D721Med (cell line): ENCODE data around the gene GGTLC1.
"Not testable (repeated sequence)": the region's sequence is repeated elsewhere in the genome, so short reads cannot be mapped to it uniquely, and the experiment has no call there.

ENCODE experiments used
- DNase-seq: peaks from one replicate; pipeline ENCODE4 v3.0.0; 2011; ENCODE audit warnings: low spot score; ENCODE audit not compliant: insufficient read length
- FAIRE-seq: peaks from 2 replicates; lab custom pipeline; 2011; peaks lifted over from hg19 to GRCh38; lab: Jason Lieb, UNC
- CTCF ChIP-seq: IDR thresholded peaks from 2 replicates; pipeline ENCODE4 v1.5.1; 2012; ENCODE audit warnings: mild to moderate bottlenecking, control low read depth; ENCODE audit not compliant: insufficient read depth; ENCODE audit errors: missing control alignments

The GGTLC1 gene

GRCh38 chr20:23995905-23996666, 7.5 kb upstream of the GGTLC1 start:
- FAIRE-seq (no peak), DNase-seq (no peak)
- peak; percentile 72 for TF ChIP-seq CTCF

- not testable (repeated sequence) for DNase-seq
Observed at GRCh38 chr20:23995291-23995690, 6.7 kb upstream of the GGTLC1 start.

GRCh38 chr20:23994001-23994633, 5.5 kb upstream of the GGTLC1 start:
- not testable (repeated sequence) for DNase-seq, FAIRE-seq

More at GRCh38 chr20:23995291-23995690, 6.7 kb upstream of the GGTLC1 start:
- FAIRE-seq = not testable (repeated sequence)

- FAIRE-seq = not testable (repeated sequence)
Observed at GRCh38 chr20:23993440-23993839, 4.9 kb upstream of the GGTLC1 start.

GRCh38 chr20:23990296-23990695, 1.7 kb upstream of the GGTLC1 start:
- FAIRE-seq, DNase-seq: not testable (repeated sequence)

More at GRCh38 chr20:23993440-23993839, 4.9 kb upstream of the GGTLC1 start:
- DNase-seq = not testable (repeated sequence)

- not testable (repeated sequence) for DNase-seq, FAIRE-seq
Observed at GRCh38 chr20:23988966-23989365, 387 bp upstream of the GGTLC1 start.

GRCh38 chr20:23986716-23987115, 1.9 kb downstream of the GGTLC1 start:
- FAIRE-seq, DNase-seq: not testable (repeated sequence)

GRCh38 chr20:23986310-23986709, 2.3 kb downstream of the GGTLC1 start:
- DNase-seq, FAIRE-seq: not testable (repeated sequence)

GRCh38 chr20:23985790-23986225, 2.8 kb downstream of the GGTLC1 start:
- not testable (repeated sequence) for DNase-seq, FAIRE-seq

- not testable (repeated sequence) for DNase-seq, FAIRE-seq
Observed at GRCh38 chr20:23985066-23985789, 3.4 kb downstream of the GGTLC1 start.

- not testable (repeated sequence) for DNase-seq, FAIRE-seq
Observed at GRCh38 chr20:23984476-23985023, 4.0 kb downstream of the GGTLC1 start.

GRCh38 chr20:23982112-23983018, 6.2 kb downstream of the GGTLC1 start:
- DNase-seq = not testable (repeated sequence)

GRCh38 chr20:23981526-23981925, 7.1 kb downstream of the GGTLC1 start:
- FAIRE-seq, DNase-seq: not testable (repeated sequence)

More at GRCh38 chr20:23982112-23983018, 6.2 kb downstream of the GGTLC1 start:
- not testable (repeated sequence) for FAIRE-seq

GRCh38 chr20:23981014-23981413, 7.6 kb downstream of the GGTLC1 start:
- not testable (repeated sequence) for DNase-seq, FAIRE-seq

- not testable (repeated sequence) for FAIRE-seq
Observed at GRCh38 chr20:23979899-23980811, 8.4 kb downstream of the GGTLC1 start.

GRCh38 chr20:23979380-23979779, 9.2 kb downstream of the GGTLC1 start:
- not testable (repeated sequence) for DNase-seq, FAIRE-seq

More at GRCh38 chr20:23979899-23980811, 8.4 kb downstream of the GGTLC1 start:
- DNase-seq = not testable (repeated sequence)
